Measurements from ENCODE around the gene ASPDH.
A peak's percentile ranks its signal among the peaks of the same experiment; 100 is the strongest.
"Not testable (repeated sequence)": the region's sequence is repeated elsewhere in the genome, so short reads cannot be mapped to it uniquely, and the experiment has no call there.

Gene ASPDH

DNA sequence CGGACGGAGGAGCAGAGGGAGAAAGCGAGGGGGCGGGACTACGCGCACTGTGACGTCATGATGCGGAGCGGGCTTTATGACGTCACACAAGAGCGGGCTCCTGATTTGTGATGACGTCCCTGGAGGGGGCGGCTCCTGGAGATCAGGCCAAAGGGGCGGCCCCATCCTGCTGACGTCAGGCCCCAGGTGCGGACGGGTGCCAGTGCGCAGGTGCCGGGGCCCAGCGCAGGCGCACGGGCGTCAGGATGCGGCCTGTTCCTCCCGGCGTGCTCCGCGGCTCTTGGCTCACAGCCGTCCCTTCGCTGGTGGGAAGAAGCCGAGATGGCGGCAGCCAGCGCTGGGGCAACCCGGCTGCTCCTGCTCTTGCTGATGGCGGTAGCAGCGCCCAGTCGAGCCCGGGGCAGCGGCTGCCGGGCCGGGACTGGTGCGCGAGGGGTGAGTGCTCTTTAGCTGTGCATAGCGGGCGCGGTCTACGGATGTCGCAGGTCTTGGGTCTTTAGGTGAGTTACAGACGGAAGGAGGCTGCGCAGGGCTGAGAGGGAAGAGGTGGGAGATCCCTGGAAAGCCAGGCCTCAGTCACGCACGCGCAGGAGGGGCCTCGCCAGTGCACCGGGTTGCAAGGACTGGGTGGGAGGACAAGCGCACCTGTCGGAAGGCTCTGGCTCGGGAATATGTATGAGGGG is 37.3 kb downstream of the ASPDH start, which contains the start of the genes EMC10 and GARIN5A:
Gene EMC10, plus strand, starts transcription at position 284 of the 683 bp plus-strand sequence. Its CDS starts 38 bp downstream, at position 322.
Gene GARIN5A, minus strand, starts transcription at position 625 of the 683 bp plus-strand sequence. Its CDS starts 460 bp downstream, at position 165.
- DNase-seq = peak; percentile 90

- no peak for DNase-seq
Observed at GRCh38 chr19:50475736-50476223, 37.9 kb downstream of the ASPDH start.

DNA sequence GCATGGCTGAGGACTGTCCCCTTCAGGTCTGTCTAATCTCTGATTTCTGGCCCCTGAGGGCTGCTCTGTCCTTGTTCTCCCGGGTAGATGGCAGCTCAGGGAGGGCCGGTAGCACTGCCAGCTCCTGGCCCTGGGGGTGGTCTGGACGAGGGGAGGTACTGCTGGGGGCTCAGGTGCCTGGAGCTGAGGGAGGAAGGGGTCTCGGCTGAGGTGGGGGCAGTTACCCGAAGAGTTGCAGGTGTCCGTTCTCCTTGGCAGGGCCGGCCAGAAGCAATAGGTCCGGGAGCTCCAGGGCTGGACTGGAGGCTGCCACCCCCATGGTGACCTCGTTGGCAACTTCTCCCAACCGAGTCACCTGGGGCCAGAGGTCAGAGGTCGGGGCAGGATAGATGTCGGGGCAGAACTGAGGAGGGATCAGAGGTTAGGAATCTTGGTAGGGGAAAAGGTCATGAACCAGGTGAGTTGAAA is 38.6 kb downstream of the ASPDH start:
- no peak for DNase-seq

GRCh38 chr19:50473336-50473735 is 40.4 kb downstream of the ASPDH start:
- not testable (repeated sequence) for DNase-seq

DNA sequence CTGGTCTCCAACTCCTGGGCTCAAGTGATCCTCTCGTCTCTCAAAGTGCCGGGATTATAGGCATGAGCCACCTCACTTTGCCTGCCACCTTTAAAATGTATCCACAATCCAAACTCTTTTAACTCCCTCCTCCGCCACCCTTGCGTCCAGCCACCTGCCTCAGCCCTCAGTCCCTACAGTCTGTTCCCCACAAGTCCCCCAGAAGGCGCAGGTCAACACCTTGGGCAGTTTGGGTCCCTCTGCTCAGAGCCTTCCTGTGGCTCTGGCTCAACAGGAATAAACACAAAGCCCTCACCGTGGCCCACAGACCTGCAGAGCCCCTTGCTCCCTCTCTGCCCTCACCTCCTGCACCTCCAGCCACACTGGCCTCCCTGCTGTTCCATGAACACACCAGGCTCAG is 44.9 kb downstream of the ASPDH start:
- DNase-seq = no peak

- no peak for DNase-seq
Observed at GRCh38 chr19:50467566-50467965, 46.1 kb downstream of the ASPDH start.

DNA sequence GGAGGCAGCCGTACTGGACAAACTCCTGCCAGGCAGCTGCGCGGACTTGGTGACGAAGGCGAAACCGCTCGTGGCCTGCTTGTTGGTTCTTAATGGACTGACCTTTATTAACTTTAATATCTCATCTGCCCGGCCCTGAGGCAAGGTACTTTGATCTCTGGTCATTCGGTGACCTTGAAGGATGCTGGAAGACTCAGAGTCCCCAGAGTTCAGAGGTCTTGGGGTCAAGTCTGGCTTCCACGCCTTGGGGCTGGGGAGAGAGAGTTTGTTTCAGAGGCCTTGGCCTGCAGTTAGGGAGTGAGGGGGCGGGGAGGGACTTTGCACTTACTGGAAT is 47.0 kb downstream of the ASPDH start:
- DNase-seq = no peak

GRCh38 chr19:50465986-50466705 is 47.6 kb downstream of the ASPDH start:
- DNase-seq = no peak

DNA sequence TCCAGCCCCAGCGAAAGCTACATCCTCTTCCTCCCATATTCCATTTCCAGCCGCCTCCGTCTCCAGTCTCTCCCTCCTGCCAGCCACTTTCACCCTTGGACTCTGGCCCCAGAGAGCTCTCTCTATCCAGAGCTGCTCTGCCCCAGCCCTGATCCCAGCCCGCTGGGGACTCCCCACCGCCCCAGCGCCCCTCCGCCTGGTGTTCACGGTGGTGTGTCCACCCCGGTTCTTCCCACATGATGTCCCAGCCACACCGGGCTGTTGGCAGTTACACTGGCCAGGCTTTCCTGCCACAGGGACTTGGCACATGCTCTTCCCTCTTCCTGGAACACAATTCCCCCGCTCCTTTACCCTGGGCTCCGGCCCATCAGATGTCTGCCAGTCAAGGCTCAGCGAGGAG is 48.7 kb downstream of the ASPDH start:
- no peak for DNase-seq

- no peak for DNase-seq
Observed at GRCh38 chr19:50464348-50464747, 49.4 kb downstream of the ASPDH start.

GRCh38 chr19:50462970-50463369 is 50.7 kb downstream of the ASPDH start:
- no peak for DNase-seq

All from CD4-positive, alpha-beta T cell treated with Interleukin-17A for 4 hours (primary cell).